HepG2 (cell line): ENCODE measurements around the gene EXTL1. TPM values are rescaled to one million over a fixed set of nuclear protein-coding genes. Genes with fewer than 3 reads are reported as not detected.

Experiments
- ATAC-seq: fragments of 200-7000 bp; cut with Tn5 transposase; 3 replicates; pipeline ENCODE4 v1.9.1; 2020; ENCODE audit warnings: mild to moderate bottlenecking, moderate library complexity
- BruUV-seq: library from RNA; stranded (reverse); fragments of 400-500 nt; replicated peaks from 2 replicates; lab custom pipeline; 2021; lab: Mats Ljungman, UMichigan
- CTCF ChIA-PET: fragments of 300-600 bp; formaldehyde crosslinking; extraction: SDS; loops from one replicate; lab custom pipeline; 2021; ENCODE audit warnings: low total read pairs, inconsistent platforms, low intra/inter-chr PET ratio; lab: Yijun Ruan, JAX
- POLR2A ChIA-PET: fragments of 350-600 bp; sonication (Branson Sonifier 250); formaldehyde crosslinking; loops from one replicate; lab custom pipeline; 2020; ENCODE audit warnings: antibody characterized with exemption, inconsistent platforms; lab: Yijun Ruan, JAX
- DNase-seq: peaks from one replicate; pipeline ENCODE4 v3.0.0-alpha.2; 2015; ENCODE audit warnings: low spot score
- FAIRE-seq: peaks from 3 replicates; lab custom pipeline; 2011; peaks lifted over from hg19 to GRCh38; lab: Jason Lieb, UNC
- H2AFZ ChIP-seq: one replicate; pipeline ENCODE4 v1.6.1; 2011; ENCODE audit warnings: low read length, inconsistent platforms
- H3K27ac ChIP-seq: fragments of 300-600 bp; 3 replicates; pipeline ENCODE4 v1.8.0; 2011; ENCODE audit warnings: mixed run types, mild to moderate bottlenecking, mixed read lengths, low read length, inconsistent platforms; ENCODE audit not compliant: insufficient read depth; ENCODE audit errors: extremely low read length
- H3K27me3 ChIP-seq, 2 experiments: fragments of 200-600 bp in 1 of 2; 2 replicates in 1 of 2; 3 replicates in 1 of 2; pipeline versions ENCODE4 v1.6.0 to v1.8.0; 2011; ENCODE audit warnings: low read length in 2 of 2, mild to moderate bottlenecking in 2 of 2, moderate library complexity in 2 of 2, inconsistent platforms in 1 of 2; ENCODE audit not compliant: insufficient read depth in 2 of 2, control insufficient read depth in 1 of 2
- H3K36me3 ChIP-seq, 2 experiments: fragments of 200-600 bp in 1 of 2; replicated peaks in 1 of 2; 2 replicates in 1 of 2; 3 replicates in 1 of 2; pipeline versions ENCODE4 v1.5.1 to v1.8.0; 2011; ENCODE audit warnings: low read length in 2 of 2, inconsistent platforms in 1 of 2; ENCODE audit not compliant: insufficient read depth in 2 of 2, control insufficient read depth in 1 of 2
- H3K4me1 ChIP-seq: 2 replicates; pipeline ENCODE4 v1.5.1; 2012; ENCODE audit warnings: low read length, inconsistent platforms; ENCODE audit not compliant: insufficient read depth
- H3K4me2 ChIP-seq: 2 replicates; pipeline ENCODE4 v1.6.0; 2011; ENCODE audit warnings: low read depth, low read length, inconsistent platforms
- H3K4me3 ChIP-seq, 3 experiments: fragments of 200-600 bp in 1 of 3; sonication (generic), shearing (Covaris generic) in 1 of 3; replicated peaks in 1 of 3; 2 replicates each; pipeline ENCODE4 v1.5.1; 2011 to 2016; ENCODE audit warnings: low read length in 3 of 3, inconsistent platforms in 2 of 3, low read depth in 2 of 3, mild to moderate bottlenecking in 2 of 3, control low read depth in 1 of 3, mixed read lengths in 1 of 3; ENCODE audit not compliant: insufficient read depth in 1 of 3
- H3K79me2 ChIP-seq: one replicate; pipeline ENCODE4 v1.6.1; 2011; ENCODE audit warnings: low read length, inconsistent platforms; ENCODE audit not compliant: insufficient read depth
- H3K9ac ChIP-seq: 2 replicates; pipeline ENCODE4 v1.6.0; 2011; ENCODE audit warnings: mild to moderate bottlenecking, low read depth, low read length, inconsistent platforms; ENCODE audit not compliant: insufficient read depth
- H3K9me3 ChIP-seq: 2 replicates; pipeline ENCODE4 v1.5.1; 2012; ENCODE audit warnings: mild to moderate bottlenecking, low read length
- H4K20me1 ChIP-seq: 2 replicates; pipeline ENCODE4 v1.6.0; 2011; ENCODE audit warnings: inconsistent platforms, mild to moderate bottlenecking, low read length, moderate library complexity; ENCODE audit not compliant: insufficient read depth
- CREB3 ChIP-seq: sonication (generic); formaldehyde crosslinking; IDR thresholded peaks from 2 replicates; pipeline ENCODE4 v1.5.0; 2020; ENCODE audit warnings: missing genetic modification reagents
- DPF2 ChIP-seq: sonication (generic); formaldehyde crosslinking; IDR thresholded peaks from 2 replicates; pipeline ENCODE4 v1.4.0; 2020; ENCODE audit warnings: mild to moderate bottlenecking, low read depth, missing genetic modification reagents, borderline replicate concordance
- DR1 ChIP-seq: sonication (generic); formaldehyde crosslinking; IDR thresholded peaks from 2 replicates; pipeline ENCODE4 v1.8.0; 2021; ENCODE audit warnings: mild to moderate bottlenecking, missing genetic modification reagents, inconsistent platforms
- MTF2 ChIP-seq: sonication (generic); formaldehyde crosslinking; IDR thresholded peaks from 2 replicates; pipeline ENCODE4 v1.5.0; 2020; ENCODE audit warnings: missing genetic modification reagents, borderline replicate concordance
- PCBP1 ChIP-seq: fragments of 200-400 bp; formaldehyde crosslinking; IDR thresholded peaks from 2 replicates; pipeline ENCODE4 v1.6.1; 2017; ENCODE audit warnings: mild to moderate bottlenecking, low read depth, low read length, borderline replicate concordance
- SOX6 ChIP-seq, 2 experiments: fragments of 450-650 bp in 1 of 2; sonication (generic) in 1 of 2; formaldehyde crosslinking in 1 of 2; IDR thresholded peaks; 2 replicates each; pipeline versions ENCODE4 v1.4.0 to v1.6.1; 2017 to 2020; ENCODE audit warnings: antibody characterized with exemption in 1 of 2, mild to moderate bottlenecking in 1 of 2, missing genetic modification reagents in 1 of 2
- ZBTB43 ChIP-seq: sonication (generic); formaldehyde crosslinking; conservative IDR thresholded peaks from 2 replicates; pipeline ENCODE4 v1.4.0; 2020; ENCODE audit warnings: missing genetic modification reagents
- ZNF253 ChIP-seq: sonication (generic); formaldehyde crosslinking; IDR thresholded peaks from 2 replicates; pipeline ENCODE4 v1.8.0; 2022; ENCODE audit warnings: mild to moderate bottlenecking, missing genetic modification reagents, borderline replicate concordance
- ZNF256 ChIP-seq: sonication (generic); formaldehyde crosslinking; conservative IDR thresholded peaks from 2 replicates; pipeline ENCODE4 v1.4.0; 2020; ENCODE audit warnings: missing genetic modification reagents
- ZNF44 ChIP-seq: sonication (generic); formaldehyde crosslinking; IDR thresholded peaks from 2 replicates; pipeline ENCODE4 v1.5.1; 2020; ENCODE audit warnings: mild to moderate bottlenecking, missing genetic modification reagents
- ZNF672 ChIP-seq: sonication (generic); formaldehyde crosslinking; IDR thresholded peaks from 2 replicates; pipeline ENCODE4 v1.8.1; 2022; ENCODE audit warnings: missing genetic modification reagents
- ZNF761 ChIP-seq: sonication (generic); formaldehyde crosslinking; conservative IDR thresholded peaks from 2 replicates; pipeline ENCODE4 v1.4.0; 2020; ENCODE audit warnings: mild to moderate bottlenecking, missing genetic modification reagents
- ZNF782 ChIP-seq: sonication (generic); formaldehyde crosslinking; IDR thresholded peaks from 2 replicates; pipeline ENCODE4 v1.4.0; 2020; ENCODE audit warnings: missing genetic modification reagents, mild to moderate bottlenecking, borderline replicate concordance
- WGBS: methylation state at CpG from one replicate; pipeline ENCODE4 v1.1.6; 2017; ENCODE audit warnings: low lambda C conversion rate; 5-methylcytosine and 5-hydroxymethylcytosine counted together
- in situ Hi-C: cut with HindIII; loops from 2 replicates; pipeline ENCODE4 v1.10.0; 2017; ENCODE audit warnings: low pct_unique_long_range_greater_than_20kb; ENCODE audit not compliant: extremely low pct_ligation_motif_present
- intact Hi-C: fragments of 100-400 bp; cut with micrococcal nuclease; formaldehyde crosslinking; loops from one replicate; pipeline ENCODE4 v1.10.0; 2022; ENCODE audit not compliant: unreplicated experiment
- polyA plus RNA-seq, 8 experiments: library from polyadenylated mRNA; depleted of rRNA in 3 of 8; stranded (reverse) in 7 of 8; unstranded in 1 of 8; fragments of >200 nt; fragmentation: Illumina TruSeq in 4 of 8; extraction: Trizol in 4 of 8; gene quantifications; 2 replicates each; pipeline versions ENCODE4 v1.2.1 to v1.2.3, GENCODE V29; 2011 to 2016; ENCODE audit warnings: low read depth in 4 of 8, missing spikeins in 1 of 8, mixed read lengths in 1 of 8; ENCODE audit not compliant: insufficient read depth in 1 of 8
- total RNA-seq, 5 experiments: library from RNA; depleted of rRNA; stranded (reverse); fragments of >200 nt; fragmentation: Illumina TruSeq; extraction: Trizol; gene quantifications; 2 replicates each; pipeline ENCODE4 v1.2.3, GENCODE V29; 2016; ENCODE audit warnings: low read depth in 1 of 5
- TF ChIP-seq, protein P1 (sequence below): sonication (generic); formaldehyde crosslinking; IDR thresholded peaks from 2 replicates; pipeline ENCODE4 v1.9.0; 2021; ENCODE audit warnings: missing genetic modification reagents, borderline replicate concordance
- TF ChIP-seq, protein P2 (sequence below): sonication (generic); formaldehyde crosslinking; IDR thresholded peaks from 2 replicates; pipeline ENCODE4 v1.8.0; 2022; ENCODE audit warnings: missing genetic modification reagents, mild to moderate bottlenecking, moderate library complexity, borderline replicate concordance
- TF ChIP-seq, protein P3 (sequence below): sonication (generic); formaldehyde crosslinking; IDR thresholded peaks from 2 replicates; pipeline ENCODE4 v1.5.1; 2020; ENCODE audit warnings: missing genetic modification reagents, mild to moderate bottlenecking, borderline replicate concordance

Gene EXTL1
- total and polyA plus RNA-seq, 2 of the 13 experiments (the other 11 are each of a cell fraction or from before 2014, with no cell fraction given), result 0.35 to 1.0 TPM

GRCh38 chr1:26060832-26061574 lies 39.4 kb downstream of the EXTL1 start:
- TF ChIP-seq MTF2 (CRISPR knock-in tag) (no peak), ZNF782 (CRISPR knock-in tag) (no peak), DR1 (CRISPR knock-in tag) (no peak), CREB3 (CRISPR knock-in tag) (no peak), DPF2 (CRISPR knock-in tag) (no peak), PCBP1 (no peak), ZNF672 (CRISPR knock-in tag) (no peak), ZNF44 (CRISPR knock-in tag) (no peak), ZNF256 (no peak), ZBTB43 (CRISPR knock-in tag) (no peak), ZNF253 (CRISPR knock-in tag) (no peak), SOX6 (IDR thresholded peaks at IDR 0.05) (no peak), SOX6 (CRISPR knock-in tag; IDR thresholded peaks at IDR 0.05) (no peak), ZNF761 (CRISPR knock-in tag) (no peak)
- TF ChIP-seq, protein P1, sequence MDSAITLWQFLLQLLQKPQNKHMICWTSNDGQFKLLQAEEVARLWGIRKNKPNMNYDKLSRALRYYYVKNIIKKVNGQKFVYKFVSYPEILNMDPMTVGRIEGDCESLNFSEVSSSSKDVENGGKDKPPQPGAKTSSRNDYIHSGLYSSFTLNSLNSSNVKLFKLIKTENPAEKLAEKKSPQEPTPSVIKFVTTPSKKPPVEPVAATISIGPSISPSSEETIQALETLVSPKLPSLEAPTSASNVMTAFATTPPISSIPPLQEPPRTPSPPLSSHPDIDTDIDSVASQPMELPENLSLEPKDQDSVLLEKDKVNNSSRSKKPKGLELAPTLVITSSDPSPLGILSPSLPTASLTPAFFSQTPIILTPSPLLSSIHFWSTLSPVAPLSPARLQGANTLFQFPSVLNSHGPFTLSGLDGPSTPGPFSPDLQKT (CRISPR knock-in tag), result no peak
- TF ChIP-seq, protein P2, sequence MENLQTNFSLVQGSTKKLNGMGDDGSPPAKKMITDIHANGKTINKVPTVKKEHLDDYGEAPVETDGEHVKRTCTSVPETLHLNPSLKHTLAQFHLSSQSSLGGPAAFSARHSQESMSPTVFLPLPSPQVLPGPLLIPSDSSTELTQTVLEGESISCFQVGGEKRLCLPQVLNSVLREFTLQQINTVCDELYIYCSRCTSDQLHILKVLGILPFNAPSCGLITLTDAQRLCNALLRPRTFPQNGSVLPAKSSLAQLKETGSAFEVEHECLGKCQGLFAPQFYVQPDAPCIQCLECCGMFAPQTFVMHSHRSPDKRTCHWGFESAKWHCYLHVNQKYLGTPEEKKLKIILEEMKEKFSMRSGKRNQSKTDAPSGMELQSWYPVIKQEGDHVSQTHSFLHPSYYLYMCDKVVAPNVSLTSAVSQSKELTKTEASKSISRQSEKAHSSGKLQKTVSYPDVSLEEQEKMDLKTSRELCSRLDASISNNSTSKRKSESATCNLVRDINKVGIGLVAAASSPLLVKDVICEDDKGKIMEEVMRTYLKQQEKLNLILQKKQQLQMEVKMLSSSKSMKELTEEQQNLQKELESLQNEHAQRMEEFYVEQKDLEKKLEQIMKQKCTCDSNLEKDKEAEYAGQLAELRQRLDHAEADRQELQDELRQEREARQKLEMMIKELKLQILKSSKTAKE (CRISPR knock-in tag), result no peak
- TF ChIP-seq, protein P3, sequence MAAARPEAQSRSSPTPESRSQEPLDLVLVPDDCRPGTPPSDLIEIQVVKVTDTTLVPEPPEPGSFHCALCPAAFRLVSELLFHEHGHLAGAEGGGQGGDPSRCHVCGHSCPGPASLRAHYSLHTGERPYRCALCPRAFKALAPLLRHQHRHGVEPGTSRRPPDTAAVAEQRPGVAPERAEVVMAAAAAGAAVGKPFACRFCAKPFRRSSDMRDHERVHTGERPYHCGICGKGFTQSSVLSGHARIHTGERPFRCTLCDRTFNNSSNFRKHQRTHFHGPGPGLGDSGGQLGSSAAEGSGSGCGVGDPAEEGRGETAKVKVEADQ, result no peak
- TF ChIP-seq, all 625 proteins: peak for 0

More at GRCh38 chr1:26060832-26061574, 39.4 kb downstream of the EXTL1 start:
- FAIRE-seq (no peak), ATAC-seq (no peak), DNase-seq (no peak)
- ChIA-PET POLR2A (no interaction called here), CTCF (no interaction called here)
- Histone ChIP-seq H3K79me2 (no peaks in the 10 kb centered on the region), H2AFZ (no peak overlapping the region), H3K27me3 (peaks cover 1 to 55% of the 10 kb centered on the region in 2 experiments; a peak in 4 of 5 replicates), H3K4me2 (no peak overlapping the region), H3K36me3 (no peaks in the 10 kb centered on the region), H3K4me3 (no peak overlapping the region), H3K9ac (no peak overlapping the region), H4K20me1 (no peaks in the 10 kb centered on the region), H3K27ac (no peak overlapping the region), H3K9me3 (no peaks in the 10 kb centered on the region), H3K4me1 (0 out of 2 replicates have a peak, but pooled peaks cover under 1% of the 10 kb centered on the region)
- intact Hi-C loops (no loop called here), in situ Hi-C loops (no loop called here)
- BruUV-seq, result no TSS peak
- WGBS, result 10% methylated on average over 2 of the region's 12 CpGs
